OCI-LY7 (cell line): ENCODE data around the gene MAN1A1. TPM values are rescaled to one million over a fixed set of nuclear protein-coding genes. Genes with fewer than 3 reads are reported as not detected.

Source experiments
- BruUV-seq: library from RNA; stranded (reverse); fragments of 400-500 nt; replicated peaks from 2 replicates; lab custom pipeline; 2021; lab: Mats Ljungman, UMichigan
- CTCF ChIA-PET: fragments of 300-600 bp; sonication (Branson Sonifier 250); formaldehyde crosslinking; loops from one replicate; lab custom pipeline; 2022; ENCODE audit warnings: antibody characterized with exemption; ENCODE audit not compliant: unreplicated experiment; lab: Charles Lee
- POLR2A ChIA-PET: fragments of 300-600 bp; sonication (Branson Sonifier 250); formaldehyde crosslinking; loops from one replicate; lab custom pipeline; 2022; ENCODE audit warnings: antibody characterized with exemption; lab: Charles Lee
- DNase-seq: peaks from one replicate; pipeline ENCODE4 v3.0.0-alpha.2; 2015; ENCODE audit warnings: low spot score
- H2AFZ ChIP-seq: fragments of 200-600 bp; sonication (generic), shearing (Covaris generic); 2 replicates; pipeline ENCODE4 v1.6.1; 2014; ENCODE audit warnings: mild to moderate bottlenecking, antibody characterized with exemption, low read length, moderate library complexity
- H3K27ac ChIP-seq: fragments of 200-600 bp; sonication (generic); 2 replicates; pipeline ENCODE4 v1.5.1; 2014; ENCODE audit warnings: mixed run types, low read depth, mild to moderate bottlenecking, moderate library complexity, low read length, inconsistent platforms; ENCODE audit not compliant: poor library complexity, severe bottlenecking
- H3K36me3 ChIP-seq: fragments of 200-600 bp; sonication (generic); 2 replicates; pipeline ENCODE4 v1.6.1; 2014; ENCODE audit warnings: mild to moderate bottlenecking, antibody characterized with exemption, low read length, moderate library complexity, mixed read lengths; ENCODE audit not compliant: insufficient read depth
- H3K4me1 ChIP-seq: fragments of 200-600 bp; sonication (generic); 2 replicates; pipeline ENCODE4 v1.5.1; 2014; ENCODE audit warnings: mild to moderate bottlenecking, low read length; ENCODE audit not compliant: insufficient read depth, poor library complexity, severe bottlenecking
- H3K4me2 ChIP-seq: fragments of 200-600 bp; sonication (generic); 2 replicates; pipeline ENCODE4 v1.6.1; 2014; ENCODE audit warnings: mild to moderate bottlenecking, low read length
- H3K4me3 ChIP-seq: fragments of 200-600 bp; sonication (generic); 2 replicates; pipeline ENCODE4 v1.5.1; 2014; ENCODE audit warnings: mild to moderate bottlenecking, low read depth, low read length; ENCODE audit not compliant: poor library complexity, severe bottlenecking
- H3K79me2 ChIP-seq: fragments of 200-600 bp; sonication (generic); 2 replicates; pipeline ENCODE4 v1.6.1; 2016; ENCODE audit warnings: low read depth, mild to moderate bottlenecking, low read length, moderate library complexity, mixed read lengths; ENCODE audit not compliant: insufficient read depth
- H3K9me2 ChIP-seq: fragments of 200-600 bp; sonication (generic); 2 replicates; pipeline ENCODE4 v1.6.1; 2016; ENCODE audit warnings: mild to moderate bottlenecking, low read length, mixed read lengths; ENCODE audit not compliant: insufficient read depth
- H3K9me3 ChIP-seq: fragments of 200-600 bp; sonication (generic); 2 replicates; pipeline ENCODE4 v1.6.1; 2014; ENCODE audit warnings: mild to moderate bottlenecking, mixed run types, low read length, mixed read lengths
- H4K20me1 ChIP-seq: fragments of 200-600 bp; sonication (generic); 2 replicates; pipeline ENCODE4 v1.6.1; 2014; ENCODE audit warnings: mild to moderate bottlenecking, antibody characterized with exemption, low read length, moderate library complexity, mixed read lengths; ENCODE audit not compliant: insufficient read depth
- CTCF ChIP-seq: fragments of 200-600 bp; sonication (generic); conservative IDR thresholded peaks from 2 replicates; pipeline ENCODE4 v1.5.1; 2014; ENCODE audit warnings: mild to moderate bottlenecking, antibody characterized with exemption, low read length, moderate library complexity, mixed read lengths
- EZH2phosphoT487 ChIP-seq: fragments of 200-600 bp; sonication (generic); IDR thresholded peaks from 2 replicates; pipeline ENCODE4 v1.6.1; 2018; ENCODE audit warnings: low read depth, borderline replicate concordance, mild to moderate bottlenecking, mixed run types, antibody characterized with exemption, low read length, moderate library complexity, mixed read lengths
- intact Hi-C: fragments of 100-400 bp; cut with micrococcal nuclease; formaldehyde crosslinking; loops from one replicate; pipeline ENCODE4 v1.10.0; 2022; ENCODE audit not compliant: unreplicated experiment
- total RNA-seq, 2 experiments: library from RNA; depleted of rRNA in 1 of 2; stranded (reverse); fragments of >200 nt in 1 of 2; shearing (Covaris generic) in 1 of 2; gene quantifications; 2 replicates each; pipeline ENCODE4 v1.2.3, GENCODE V29; 2014 to 2022

The MAN1A1 gene
- total RNA-seq, 2 experiments from 2014 or later = 72.4 to 74.3 TPM

GRCh38 chr6:119173249-119174084 lies 176.1 kb downstream of the MAN1A1 start:
- intact Hi-C loops = no loop called here
- POLR2A ChIA-PET = interaction anchor here (0.7 to 1.9 kb wide), 7 partner anchors 8 to 627 kb away, joined by 3 to 4 read pairs (median 3); no protein-coding TSS in a partner anchor

GRCh38 chr6:119172824-119173223 lies 176.7 kb downstream of the MAN1A1 start:
- no peak for TF ChIP-seq CTCF
- TF ChIP-seq EZH2phosphoT487 = no peak
- DNase-seq = no peak
- Histone ChIP-seq H3K4me1 (no peaks in the 10 kb centered on the region), H3K36me3 (peaks cover 26% of the 10 kb centered on the region), H4K20me1 (no peaks in the 10 kb centered on the region), H2AFZ (no peak overlapping the region), H3K4me2 (no peak overlapping the region), H3K4me3 (no peak overlapping the region), H3K9me2 (no peaks in the 10 kb centered on the region), H3K79me2 (no peaks in the 10 kb centered on the region), H3K27ac (no peak overlapping the region), H3K9me3 (no peaks in the 10 kb centered on the region)
- POLR2A ChIA-PET = interaction anchor here (0.6 to 1.9 kb wide), 9 partner anchors 8 to 627 kb away, joined by 3 to 6 read pairs (median 3); no protein-coding TSS in a partner anchor
- CTCF ChIA-PET = no interaction called here
- no TSS peak for BruUV-seq
- intact Hi-C loops = no loop called here

More at GRCh38 chr6:119173249-119174084, 176.1 kb downstream of the MAN1A1 start:
- Histone ChIP-seq H3K9me3 (no peaks in the 10 kb centered on the region), H3K4me1 (no peaks in the 10 kb centered on the region), H4K20me1 (no peaks in the 10 kb centered on the region), H3K36me3 (peaks cover 32% of the 10 kb centered on the region), H3K4me3 (no peak overlapping the region), H3K9me2 (no peaks in the 10 kb centered on the region), H2AFZ (no peak overlapping the region), H3K4me2 (no peak overlapping the region), H3K27ac (no peak overlapping the region), H3K79me2 (no peaks in the 10 kb centered on the region)
- BruUV-seq = no TSS peak
- no peak for DNase-seq
- CTCF ChIA-PET = no interaction called here
- TF ChIP-seq CTCF (no peak), EZH2phosphoT487 (no peak)
